HG03432 (cell line): ENCODE data around the gene SCARB1.

Experiments
- ATAC-seq: cut with Tn5 transposase; IDR thresholded peaks from one replicate; pipeline ENCODE4 v1.9.1; 2021; ENCODE audit warnings: mild to moderate bottlenecking, moderate library complexity; ENCODE audit not compliant: unreplicated experiment

SCARB1 gene

GRCh38 chr12:124844411-124845397 lies 19.0 kb downstream of the SCARB1 start:
- no peak for ATAC-seq

DNA sequence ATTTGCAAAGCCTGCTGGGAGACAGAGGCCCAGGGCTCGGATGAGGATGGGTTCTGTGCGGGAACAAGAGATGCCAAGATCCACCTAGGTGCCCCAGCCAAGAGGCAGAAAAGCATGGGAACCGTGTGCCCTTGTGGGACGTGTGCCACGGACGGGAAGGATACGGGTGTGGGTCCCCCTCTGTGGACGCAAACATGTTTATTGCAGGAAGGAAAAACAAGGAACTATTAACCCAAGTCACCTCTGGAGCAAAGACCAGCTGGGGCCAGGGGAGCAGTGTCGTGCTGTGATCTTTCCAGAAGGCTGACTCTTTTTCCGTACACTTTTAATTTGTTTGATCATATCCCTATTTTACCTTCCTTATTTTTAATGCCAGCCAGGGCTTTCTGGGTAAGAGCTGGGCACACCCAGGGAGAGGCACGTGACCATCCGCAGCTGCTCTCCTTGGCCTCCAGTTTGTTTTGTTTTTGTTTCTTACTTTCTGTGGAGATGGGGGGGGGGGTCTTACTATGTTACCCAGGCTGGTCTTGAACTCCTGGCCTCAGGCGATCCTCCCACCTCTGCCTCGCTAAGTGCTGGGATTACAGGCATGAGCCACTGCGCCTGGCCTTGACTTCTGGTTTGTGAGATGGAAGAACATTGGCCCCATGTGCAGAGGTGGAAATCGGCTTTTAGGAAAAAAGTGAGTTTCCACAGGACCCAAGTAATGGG lies 20.7 kb downstream of the SCARB1 start:
- ATAC-seq: no peak

- ATAC-seq: no peak
Observed at GRCh38 chr12:124842073-124842749, 21.5 kb downstream of the SCARB1 start.

GRCh38 chr12:124841558-124841945 lies 22.1 kb downstream of the SCARB1 start:
- no peak for ATAC-seq

DNA sequence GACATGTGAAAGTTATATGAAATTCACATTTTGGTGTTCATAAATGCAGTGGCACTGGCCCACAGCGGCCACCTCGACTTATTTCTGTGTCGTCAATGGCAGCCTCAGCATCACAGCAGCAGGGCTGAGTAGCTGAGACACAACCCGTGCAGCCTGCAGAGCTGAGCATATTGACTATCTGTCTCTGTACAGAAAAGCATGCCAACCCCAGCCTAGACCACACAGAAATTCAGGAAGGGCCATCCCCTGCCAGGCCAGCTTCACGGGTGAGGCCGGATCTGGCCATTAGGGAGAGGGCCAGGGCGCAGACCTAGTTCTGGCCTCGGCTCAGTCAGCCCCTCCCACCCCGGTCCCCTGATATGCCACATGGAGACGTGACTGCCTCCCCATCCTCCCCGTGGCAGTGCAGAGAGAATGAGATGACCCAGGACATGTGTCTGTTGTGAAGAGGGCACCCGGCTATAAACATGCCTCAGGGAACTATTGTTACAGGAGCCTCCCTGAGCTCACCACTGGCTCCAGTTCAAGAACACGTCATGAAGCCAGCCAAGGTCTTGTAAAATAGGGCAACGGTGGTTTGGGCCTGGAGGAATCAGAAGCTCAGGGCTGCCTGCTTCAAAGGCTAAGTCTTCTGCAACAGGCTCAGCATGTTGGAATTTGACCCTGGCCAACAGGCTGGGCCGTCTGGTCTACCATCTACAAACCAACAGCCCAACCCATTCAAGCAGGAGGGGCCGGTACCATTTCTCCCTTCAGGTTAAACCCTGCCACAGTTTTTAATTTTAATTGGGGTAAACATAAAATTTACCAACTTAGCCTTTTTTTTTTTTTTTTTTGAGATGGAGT lies 25.5 kb downstream of the SCARB1 start:
- ATAC-seq: no peak

DNA sequence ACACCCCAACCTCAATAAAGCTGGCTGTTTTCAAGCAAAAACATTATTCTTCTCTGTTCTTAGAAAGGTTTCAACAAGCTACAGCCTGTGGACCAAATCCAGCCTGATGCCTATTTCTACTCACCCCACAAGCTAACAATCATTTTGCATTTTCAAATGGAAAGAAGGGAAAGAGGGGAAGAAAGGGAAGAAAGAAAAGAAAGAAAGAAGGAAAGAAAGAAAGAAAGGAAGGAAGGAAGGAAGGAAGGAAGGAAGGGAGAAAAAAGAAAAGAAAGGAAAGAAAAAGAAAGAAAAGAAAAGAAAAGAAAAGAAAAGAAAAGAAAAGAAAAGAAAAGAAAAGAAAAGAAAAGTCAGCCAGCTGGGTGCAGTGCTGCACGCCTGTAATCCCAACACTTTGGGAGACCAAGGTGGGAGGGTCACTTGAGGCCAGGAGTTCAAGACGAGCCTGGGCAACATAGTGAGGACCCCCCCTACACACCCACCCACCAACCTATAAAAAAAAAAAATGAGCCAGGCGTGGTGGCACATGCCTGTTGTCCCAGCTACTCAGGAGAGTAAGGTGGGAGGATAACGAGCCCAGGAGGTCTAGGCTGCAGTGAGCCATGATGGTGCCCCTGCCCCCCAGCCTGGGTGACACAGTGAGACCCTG lies 26.3 kb downstream of the SCARB1 start:
- ATAC-seq: no peak

DNA sequence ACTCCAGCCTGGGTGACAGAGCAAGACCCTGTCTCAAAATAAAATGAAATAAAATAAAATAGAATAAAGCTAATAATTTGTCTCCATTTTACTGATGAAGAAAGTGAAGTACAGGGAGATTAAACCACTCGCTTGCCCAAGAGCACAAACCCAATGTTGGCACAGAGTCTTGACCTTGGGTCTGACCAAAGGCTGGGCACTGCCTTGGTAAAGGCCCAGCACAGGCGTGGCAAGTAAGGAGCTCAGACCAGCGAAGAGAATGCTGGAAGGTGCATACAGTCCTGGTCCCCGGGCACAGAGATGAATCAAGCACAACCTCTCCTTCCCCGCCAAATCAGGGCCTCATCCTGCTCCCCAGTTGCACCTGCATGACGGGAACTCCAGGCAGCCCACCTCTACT lies 26.9 kb downstream of the SCARB1 start:
- ATAC-seq: no peak

GRCh38 chr12:124835656-124836410 lies 27.8 kb downstream of the SCARB1 start:
- ATAC-seq: no peak

DNA sequence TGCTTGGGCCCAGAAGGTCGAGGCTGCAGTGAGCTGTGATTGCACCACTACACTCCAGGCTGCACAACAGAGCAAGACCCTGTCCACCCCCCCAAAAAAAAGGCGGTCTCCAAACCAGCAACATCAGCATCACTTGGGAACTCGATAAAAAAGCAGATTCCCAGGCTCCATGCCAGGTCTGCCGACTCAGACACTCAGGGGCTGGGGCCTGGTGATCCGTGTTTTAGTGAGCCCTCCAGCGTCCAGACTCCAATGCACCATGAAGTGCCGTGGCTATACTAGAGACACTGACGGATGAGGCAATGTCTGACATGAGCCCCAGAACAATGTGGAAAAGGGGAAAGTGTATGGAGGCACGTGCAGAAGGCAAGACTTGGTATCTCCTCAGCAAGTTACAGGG lies 28.8 kb downstream of the SCARB1 start:
- ATAC-seq: no peak

GRCh38 chr12:124833693-124834122 lies 30.0 kb downstream of the SCARB1 start:
- no peak for ATAC-seq

DNA sequence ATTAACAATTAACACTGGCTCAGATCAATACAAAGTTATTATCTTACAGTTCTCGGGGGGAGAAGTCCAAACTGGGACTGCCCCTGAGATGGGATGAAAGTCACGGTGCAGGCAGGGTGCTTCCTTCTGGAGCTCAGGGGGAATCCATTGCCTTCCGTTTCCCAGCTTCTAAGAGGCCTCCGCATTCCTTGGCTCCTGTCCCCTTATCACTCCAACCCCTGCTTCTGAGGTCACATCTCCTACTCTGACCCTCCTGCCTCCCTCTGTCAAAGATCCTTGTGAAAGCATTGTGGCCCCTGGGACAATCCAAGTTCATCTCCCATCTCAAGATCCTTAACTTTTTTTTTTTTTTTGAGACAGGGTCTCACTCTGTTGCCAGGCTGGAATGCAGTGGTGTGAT lies 30.8 kb downstream of the SCARB1 start:
- no peak for ATAC-seq

DNA sequence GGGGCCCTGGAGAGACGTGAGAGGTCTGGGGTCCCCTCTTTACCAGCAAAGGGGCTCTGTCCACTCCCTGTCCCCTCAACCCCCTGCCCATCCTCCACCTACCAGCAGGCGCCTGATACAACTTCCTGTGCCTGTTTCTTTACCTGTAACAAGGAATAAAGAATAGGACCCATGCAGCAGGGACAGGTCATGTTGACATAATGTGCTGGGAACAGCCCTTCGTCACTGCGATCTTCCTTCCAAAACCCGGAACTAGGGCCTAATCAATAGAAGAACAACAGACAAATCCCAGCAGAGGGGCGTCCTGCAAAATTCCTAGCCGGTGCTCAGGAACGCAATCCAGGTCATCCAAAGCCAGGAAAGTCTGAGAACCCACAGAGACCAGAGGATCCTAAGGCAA lies 32.1 kb downstream of the SCARB1 start:
- ATAC-seq: no peak

DNA sequence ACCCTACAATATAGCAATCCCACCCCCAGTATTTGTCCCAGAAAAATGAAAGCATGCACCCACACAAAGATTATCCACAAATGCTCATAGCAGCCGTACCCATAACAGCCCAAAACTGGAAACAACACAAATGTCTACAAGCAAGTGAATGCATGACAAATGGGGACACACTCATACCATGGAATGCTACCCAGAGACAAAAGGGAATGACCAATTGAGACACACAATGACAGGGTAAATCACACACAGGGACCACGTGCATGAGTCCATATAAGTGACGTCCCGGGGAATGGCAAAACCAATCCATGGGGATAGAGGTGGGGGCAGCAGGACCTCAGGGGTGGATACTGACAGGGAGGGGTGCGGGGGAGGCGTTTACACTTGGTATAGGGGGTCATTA lies 33.4 kb downstream of the SCARB1 start:
- ATAC-seq: no peak

DNA sequence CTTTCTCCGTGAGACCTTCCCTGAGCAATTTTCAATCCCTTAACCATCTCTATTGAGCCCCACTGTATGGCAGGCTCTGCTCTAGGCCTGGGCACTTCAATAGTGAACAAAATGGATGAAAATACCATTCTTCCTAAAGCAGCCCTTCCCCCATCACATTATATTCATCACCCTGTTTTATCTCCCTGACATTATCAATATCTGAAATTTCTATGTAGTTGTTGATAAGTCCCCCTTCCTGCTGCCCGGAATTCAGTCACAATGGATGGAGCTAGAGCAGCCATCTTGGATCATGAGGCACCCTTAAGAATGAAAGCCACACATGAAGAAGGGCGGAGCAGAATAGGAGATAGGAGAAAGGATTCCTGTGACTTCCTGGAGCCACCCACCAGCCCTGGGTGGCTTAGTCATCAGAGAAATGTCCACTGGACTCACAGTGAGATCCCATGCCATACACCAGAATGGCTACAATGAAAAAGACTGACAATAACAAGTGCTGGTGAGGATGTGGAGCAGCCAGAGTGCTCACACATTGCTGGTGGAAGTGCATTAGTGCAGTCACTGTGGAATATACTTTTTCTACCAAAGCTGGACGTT lies 33.9 kb downstream of the SCARB1 start:
- ATAC-seq: no peak

GRCh38 chr12:124829008-124829707 lies 34.5 kb downstream of the SCARB1 start:
- ATAC-seq: no peak

- ATAC-seq: no peak
Observed at GRCh38 chr12:124828264-124829007, 35.2 kb downstream of the SCARB1 start.

GRCh38 chr12:124827588-124828184 lies 36.0 kb downstream of the SCARB1 start:
- peak; percentile 60 for ATAC-seq
